HG02973 (cell line): Measurements from ENCODE around the gene CALCOCO1.

Experiments
- ATAC-seq: cut with Tn5 transposase; IDR thresholded peaks from one replicate; pipeline ENCODE4 v1.9.1; 2021; ENCODE audit warnings: moderate library complexity; ENCODE audit not compliant: unreplicated experiment

The CALCOCO1 gene

GRCh38 chr12:53664936-53665335 is 62.3 kb downstream of the CALCOCO1 start:
- ATAC-seq: no peak

- ATAC-seq: no peak
These were observed 63.1 kb downstream of the CALCOCO1 start for GRCh38 chr12:53664191-53664590.

GRCh38 chr12:53660041-53660440 is 67.2 kb downstream of the CALCOCO1 start:
- ATAC-seq: no peak

GRCh38 chr12:53659571-53659981 is 67.7 kb downstream of the CALCOCO1 start:
- ATAC-seq: no peak

GRCh38 chr12:53659011-53659551 is 68.2 kb downstream of the CALCOCO1 start:
- ATAC-seq: no peak
